ENCODE data around the gene ECHS1. TPM values are rescaled to one million over a fixed set of nuclear protein-coding genes. Genes with fewer than 3 reads are reported as not detected.

The ECHS1 gene
- total and polyA plus RNA-seq, 10 of the 15 experiments (the other 5 are each of a cell fraction or from before 2014, with no cell fraction given) = 32.7 to 164 (median 62.4) TPM

- H3K9ac ChIP-seq (ENCODE audit: control insufficient read depth, insufficient read depth, low read length) = no peak overlapping the region
- no peak for FAIRE-seq
- in situ Hi-C loops (cut with MboI) = no loop called here
These were observed 56.4 kb downstream of the ECHS1 start for GRCh38 chr10:133316732-133317131.

More at GRCh38 chr10:133316732-133317131, 56.4 kb downstream of the ECHS1 start:
- ChIA-PET POLR2A (no interaction called here), SMC1A (ENCODE audit: uncharacterized antibody, unreplicated experiment) (no interaction called here), CTCF (no interaction called here), RAD21 (ENCODE audit: unreplicated experiment) (no interaction called here)
- no peak overlapping the region for H3K4me3 ChIP-seq
- no peak for ATAC-seq
- H3K79me2 ChIP-seq (ENCODE audit: control insufficient read depth, insufficient read depth, low read length) = no peaks in the 10 kb centered on the region
- H3K27ac ChIP-seq (ENCODE audit: control insufficient read depth, insufficient read depth) = no peak overlapping the region
- BruUV-seq (replicated peaks) = no TSS peak
- no peak overlapping the region for H2AFZ ChIP-seq (ENCODE audit: control insufficient read depth, low read depth, low read length)
- 100% methylated on average over 4 of the region's 7 CpGs for whole genome bisulfite sequencing (ENCODE audit: insufficient coverage, insufficient replicate concordance, low lambda C conversion rate, missing lambda C conversion rate)
- H3K36me3 ChIP-seq (ENCODE audit: control insufficient read depth in 2 of 2, insufficient read depth in 2 of 2, low read length in 1 of 2) = peaks cover 0 to 4% of the 10 kb centered on the region in 2 experiments; a peak in 1 of 4 replicates
- no peaks in the 10 kb centered on the region for H3K4me1 ChIP-seq (ENCODE audit: control insufficient read depth, insufficient read depth, low read length)
- no peaks in the 10 kb centered on the region; the same call in 2 of the 3 replicates for H3K9me3 ChIP-seq (replicated peaks; ENCODE audit: control insufficient read depth, insufficient read depth, low read length)
- H4K20me1 ChIP-seq (ENCODE audit: control insufficient read depth, insufficient read depth) = no peaks in the 10 kb centered on the region
- H3K4me2 ChIP-seq (ENCODE audit: control insufficient read depth, insufficient read depth) = no peak overlapping the region
- DNase-seq (ENCODE audit: low read depth, low spot score) = no peak
- H3K27me3 ChIP-seq (replicated peaks in 1 of 2; ENCODE audit: control insufficient read depth in 2 of 2, insufficient read depth in 2 of 2, low read length in 1 of 2) = no peaks in the 10 kb centered on the region
- no peak for TF ChIP-seq ZBTB40 (IDR thresholded peaks at IDR 0.05; ENCODE audit: borderline replicate concordance)
- TF ChIP-seq ZNF592 (IDR thresholded peaks at IDR 0.05) = no peak
- TF ChIP-seq ZBED1 (IDR thresholded peaks at IDR 0.05; ENCODE audit: borderline replicate concordance) = no peak
- no peak for TF ChIP-seq CHD2 (IDR thresholded peaks at IDR 0.05; ENCODE audit: borderline replicate concordance, low read depth, low read length)
- intact Hi-C loops (cut with micrococcal nuclease; ENCODE audit: unreplicated experiment) = no loop called here

All from GM12878 (cell line).